Inflammatory macrophage treated with lipopolysaccharide for 4 hours (primary cell): ENCODE measurements around the gene KMT2B.

Experiments used
- DNase-seq: peaks from one replicate; pipeline ENCODE4 v3.0.0-alpha.2; 2020

Gene KMT2B

GRCh38 chr19:35727053-35727955, 9.5 kb downstream of the KMT2B start:
- no peak for DNase-seq

DNA sequence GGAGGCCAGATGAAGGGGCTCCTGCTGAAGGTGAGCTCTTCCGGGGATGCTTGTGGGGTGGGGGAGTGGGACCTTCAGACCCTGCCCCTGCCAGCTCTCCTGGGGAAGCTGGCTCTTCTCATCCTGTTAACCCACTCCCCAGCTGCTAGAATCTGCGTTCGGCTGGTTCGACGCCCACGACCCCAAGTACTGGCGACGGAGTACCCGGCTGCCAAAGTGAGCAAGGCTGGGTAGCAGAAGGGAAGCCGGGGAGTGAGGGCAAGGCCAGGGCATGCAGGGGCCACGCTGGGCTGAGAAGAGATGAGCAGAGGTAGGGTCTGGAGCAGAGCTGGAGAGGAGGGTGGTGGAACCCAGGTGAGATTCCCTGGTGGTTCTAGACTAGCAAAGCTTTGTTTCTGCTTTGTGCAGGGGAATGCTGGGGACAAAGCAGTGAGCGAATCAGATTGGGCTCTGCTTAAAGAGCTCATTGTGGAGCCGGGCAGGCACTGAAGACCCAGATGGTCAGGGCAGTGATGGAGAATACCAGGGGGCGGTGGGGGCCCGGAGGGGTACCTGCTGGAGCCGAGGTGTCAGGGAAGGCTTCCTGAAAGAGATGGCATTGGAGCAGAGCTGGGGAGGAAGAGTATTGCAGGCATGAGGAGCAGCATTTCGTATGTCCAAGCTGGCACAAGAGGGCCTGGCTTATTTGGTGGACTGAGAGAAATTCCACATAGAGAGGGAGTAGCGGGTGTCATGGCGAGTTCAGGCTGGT, 10.3 kb downstream of the KMT2B start:
- DNase-seq: no peak

DNA sequence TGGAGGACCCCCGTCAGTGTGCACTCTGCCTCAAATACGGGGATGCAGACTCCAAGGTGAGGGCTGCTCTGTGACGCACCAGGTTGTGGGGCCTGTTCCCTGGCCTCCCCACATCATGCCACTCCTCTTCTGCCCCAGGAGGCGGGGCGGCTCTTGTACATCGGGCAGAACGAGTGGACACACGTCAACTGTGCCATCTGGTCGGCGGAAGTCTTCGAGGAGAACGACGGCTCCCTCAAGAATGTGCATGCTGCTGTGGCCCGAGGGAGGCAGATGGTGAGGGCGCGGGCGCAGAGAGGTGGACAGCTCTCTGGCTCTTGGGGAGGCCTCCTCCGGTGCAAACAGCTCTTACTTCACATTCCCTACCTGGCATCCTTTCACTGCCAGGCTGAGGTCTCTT, 11.2 kb downstream of the KMT2B start:
- no peak for DNase-seq

DNA sequence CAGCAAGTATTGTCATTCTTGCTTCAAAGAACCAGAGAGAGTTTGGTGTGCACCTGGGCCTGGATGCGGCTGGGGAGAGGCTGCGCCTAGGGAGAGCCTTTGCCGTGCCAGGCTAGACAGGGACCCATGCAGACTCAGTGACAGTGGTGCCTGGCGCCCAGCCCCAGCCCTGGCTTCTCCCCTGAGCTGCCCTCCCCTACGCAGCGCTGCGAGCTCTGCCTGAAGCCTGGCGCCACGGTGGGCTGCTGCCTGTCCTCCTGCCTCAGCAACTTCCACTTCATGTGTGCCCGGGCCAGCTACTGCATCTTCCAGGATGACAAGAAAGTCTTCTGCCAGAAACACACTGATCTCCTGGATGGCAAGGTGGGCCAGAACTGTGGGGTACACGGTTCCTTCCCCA, 12.0 kb downstream of the KMT2B start:
- no peak for DNase-seq

DNA sequence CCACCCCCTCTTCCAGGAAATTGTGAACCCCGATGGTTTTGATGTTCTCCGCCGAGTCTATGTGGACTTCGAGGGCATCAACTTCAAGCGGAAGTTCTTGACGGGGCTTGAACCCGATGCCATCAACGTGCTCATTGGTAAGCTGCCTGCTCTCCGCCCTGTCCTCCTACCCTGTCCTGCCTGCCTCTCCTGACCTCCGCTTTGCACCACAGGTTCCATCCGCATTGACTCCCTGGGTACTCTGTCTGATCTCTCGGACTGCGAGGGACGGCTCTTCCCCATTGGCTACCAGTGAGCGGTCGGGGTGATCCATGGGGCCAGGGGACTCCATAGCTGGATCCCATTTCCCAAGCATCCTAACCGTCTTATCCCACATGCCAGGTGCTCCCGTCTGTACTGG, 12.5 kb downstream of the KMT2B start:
- no peak for DNase-seq

DNA sequence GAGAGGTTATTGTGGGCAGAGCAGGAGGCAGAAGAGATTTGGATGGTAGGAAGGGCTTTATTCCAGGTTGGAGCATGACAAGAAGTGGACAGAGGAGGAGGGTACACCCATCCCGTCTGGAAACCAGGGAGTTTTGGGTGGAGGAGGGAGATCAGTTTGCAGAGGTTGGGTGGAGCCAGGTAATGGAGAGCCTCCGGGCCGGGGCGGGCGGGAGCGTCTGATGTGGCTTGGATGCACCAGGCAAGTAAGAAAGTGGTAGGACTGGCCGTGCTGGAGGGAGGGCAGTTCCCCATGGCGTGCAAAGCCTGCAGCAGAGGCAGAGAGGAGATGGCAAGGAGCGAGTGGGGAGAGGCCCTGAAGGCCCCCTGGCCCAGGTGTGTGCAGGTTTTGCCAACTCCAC, 13.6 kb downstream of the KMT2B start:
- DNase-seq: no peak

DNA sequence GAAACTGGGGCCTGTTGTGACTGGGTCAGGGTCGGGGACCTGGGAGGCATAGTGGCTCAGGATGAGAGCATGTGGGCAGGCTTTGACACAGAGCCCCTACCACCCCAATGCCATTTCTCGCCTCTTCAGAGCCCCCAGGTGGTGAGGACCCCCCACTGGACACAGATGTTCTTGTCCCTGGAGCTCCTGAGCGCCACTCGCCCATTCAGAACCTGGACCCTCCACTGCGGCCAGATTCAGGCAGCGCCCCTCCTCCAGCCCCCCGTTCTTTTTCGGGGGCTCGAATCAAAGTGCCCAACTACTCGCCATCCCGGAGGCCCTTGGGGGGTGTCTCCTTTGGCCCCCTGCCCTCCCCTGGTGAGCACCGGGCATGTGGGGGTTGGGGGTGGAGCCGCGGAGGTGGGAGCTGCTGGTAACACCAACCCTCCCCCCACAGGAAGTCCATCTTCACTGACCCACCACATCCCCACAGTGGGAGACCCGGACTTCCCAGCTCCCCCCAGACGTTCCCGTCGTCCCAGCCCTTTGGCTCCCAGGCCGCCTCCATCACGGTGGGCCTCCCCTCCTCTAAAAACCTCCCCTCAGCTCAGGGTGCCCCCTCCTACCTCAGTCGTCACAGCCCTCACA, 14.1 kb downstream of the KMT2B start:
- no peak for DNase-seq

GRCh38 chr19:35732540-35733179, 14.9 kb downstream of the KMT2B start:
- no peak for DNase-seq

DNA sequence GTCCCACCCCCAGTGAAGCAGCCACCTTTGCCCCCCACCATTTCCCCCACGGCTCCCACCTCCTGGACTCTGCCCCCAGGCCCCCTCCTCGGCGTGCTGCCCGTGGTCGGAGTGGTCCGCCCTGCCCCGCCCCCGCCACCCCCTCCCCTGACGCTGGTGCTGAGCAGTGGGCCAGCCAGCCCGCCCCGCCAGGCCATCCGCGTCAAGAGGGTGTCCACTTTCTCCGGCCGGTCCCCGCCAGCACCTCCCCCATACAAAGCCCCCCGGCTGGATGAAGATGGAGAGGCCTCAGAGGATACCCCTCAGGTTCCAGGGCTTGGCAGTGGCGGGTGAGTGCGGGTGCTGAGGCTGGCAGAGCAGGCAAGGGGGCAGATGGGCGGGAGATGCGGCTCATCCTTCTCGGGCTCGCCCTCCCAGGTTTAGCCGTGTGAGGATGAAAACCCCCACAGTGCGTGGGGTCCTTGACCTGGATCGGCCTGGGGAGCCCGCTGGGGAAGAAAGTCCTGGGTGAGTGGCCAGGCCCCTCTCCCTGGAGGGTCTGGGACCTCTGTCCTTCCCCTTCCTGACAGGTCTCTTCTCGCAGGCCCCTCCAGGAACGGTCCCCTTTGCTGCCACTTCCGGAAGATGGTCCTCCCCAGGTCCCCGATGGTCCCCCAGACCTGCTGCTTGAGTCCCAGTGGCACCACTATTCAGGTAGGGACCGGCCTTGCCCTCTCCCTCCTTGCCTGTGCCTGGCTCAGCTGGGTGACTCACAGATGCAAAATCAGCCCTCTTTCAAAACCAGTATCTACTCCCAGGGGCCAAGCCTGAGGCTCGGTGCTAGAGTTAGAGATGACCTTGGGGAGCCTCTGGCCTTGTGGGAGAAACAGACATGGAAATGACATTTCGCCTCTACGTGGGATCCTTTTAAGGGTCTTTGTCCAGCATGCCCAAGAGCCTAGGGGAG, 15.7 kb downstream of the KMT2B start:
- DNase-seq: no peak

DNA sequence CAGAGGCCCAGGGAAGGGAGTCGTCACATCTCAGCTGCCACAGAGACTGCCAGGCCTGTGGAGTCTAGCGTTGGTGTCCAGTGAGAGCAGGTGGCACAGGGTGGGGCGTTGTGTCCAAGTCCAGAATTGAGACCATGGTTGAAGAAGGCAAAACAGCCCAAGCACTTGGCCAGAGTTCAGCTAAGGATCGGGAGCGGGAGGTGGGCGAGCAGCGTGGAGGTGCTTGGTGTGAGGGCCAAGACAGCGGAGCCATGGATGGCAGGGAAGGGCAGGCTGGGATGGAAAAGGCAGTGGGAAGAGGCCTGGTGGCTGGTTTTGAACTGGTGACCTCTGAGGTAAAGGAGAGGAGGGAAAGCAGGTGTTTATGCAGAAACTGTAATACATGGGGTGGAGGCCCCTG, 16.5 kb downstream of the KMT2B start:
- no peak for DNase-seq

DNA sequence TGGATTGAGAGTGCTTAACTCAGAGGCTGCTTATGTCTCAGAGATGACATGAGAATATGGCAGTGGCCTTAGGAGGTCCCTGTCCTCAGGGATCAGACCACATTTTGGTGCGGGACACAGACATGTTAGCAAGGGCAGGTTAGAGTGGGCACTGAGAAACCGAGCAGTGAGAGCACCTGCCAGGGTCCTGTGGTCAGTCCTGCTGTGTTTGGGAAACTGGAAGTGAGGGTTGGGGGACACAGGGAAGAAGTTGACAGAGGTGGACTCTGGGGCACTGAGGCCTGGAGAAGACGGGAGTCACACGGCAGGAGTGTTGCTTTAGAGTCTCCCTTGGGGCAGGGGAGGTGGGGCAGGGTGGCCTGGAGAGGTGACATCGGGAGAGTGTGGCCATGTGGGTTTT, 17.1 kb downstream of the KMT2B start:
- DNase-seq: no peak

GRCh38 chr19:35736913-35737886, 19.4 kb downstream of the KMT2B start:
- DNase-seq: no peak

GRCh38 chr19:35738021-35738886, 20.5 kb downstream of the KMT2B start:
- DNase-seq: no peak

- DNase-seq: no peak
Observed at GRCh38 chr19:35738887-35739229, 21.1 kb downstream of the KMT2B start.

GRCh38 chr19:35739275-35740107, 21.7 kb downstream of the KMT2B start:
- DNase-seq: no peak

- no peak for DNase-seq
Observed at GRCh38 chr19:35740108-35740422, 22.3 kb downstream of the KMT2B start.

DNA sequence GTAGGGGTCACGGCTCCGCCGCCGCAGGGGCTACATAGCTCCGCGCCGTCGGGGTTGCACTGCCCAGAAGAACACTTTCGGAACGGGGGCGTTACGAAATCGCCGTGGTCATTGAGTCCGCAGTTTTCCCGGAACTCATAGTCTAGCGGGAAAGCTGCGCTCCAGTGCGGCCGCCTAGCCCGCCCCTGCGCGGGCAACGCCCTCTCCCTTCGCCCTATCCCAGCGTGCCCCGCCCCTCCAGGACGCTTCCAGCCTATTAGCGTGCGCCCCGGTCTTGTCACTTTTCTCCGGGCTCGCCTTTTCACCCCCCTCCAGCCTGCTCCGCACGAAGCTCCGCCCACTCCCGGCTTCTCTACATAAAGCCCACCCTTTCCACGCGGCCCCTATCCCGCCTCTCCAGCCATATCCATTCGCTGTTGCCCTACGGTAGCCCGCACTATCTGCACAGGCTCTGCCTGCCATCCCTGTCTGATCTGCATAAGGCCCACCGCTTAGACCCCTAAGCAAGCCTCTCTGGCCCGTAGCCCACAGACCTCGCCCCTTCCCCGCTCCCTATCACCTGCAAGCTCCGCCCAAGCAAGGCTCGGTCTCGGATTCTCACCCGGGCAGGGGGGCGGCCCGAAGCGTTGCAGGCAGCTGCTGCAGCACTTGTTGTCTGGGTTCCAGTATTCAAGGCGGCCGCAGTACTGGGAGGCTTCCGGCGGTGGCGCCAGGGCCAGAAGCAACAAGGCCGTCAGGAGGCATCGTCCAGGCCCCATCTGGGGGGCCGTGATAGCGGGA, 22.8 kb downstream of the KMT2B start:
- peak; percentile 98 for DNase-seq

GRCh38 chr19:35741203-35741515, 23.4 kb downstream of the KMT2B start:
- no peak for DNase-seq
